GM21447 (cell line): Measurements from ENCODE around the gene TRNT1.

ENCODE experiments used
- ATAC-seq: cut with Tn5 transposase; IDR thresholded peaks from one replicate; pipeline ENCODE4 v1.9.1; 2021; ENCODE audit not compliant: unreplicated experiment

The TRNT1 gene

GRCh38 chr3:3126477-3127431 lies at the start of gene TRNT1:
TRNT1 (plus strand) TSS chr3:3126940; CDS start chr3:3129041, 2,101 bp downstream.
- ATAC-seq, result peak; percentile 94

DNA sequence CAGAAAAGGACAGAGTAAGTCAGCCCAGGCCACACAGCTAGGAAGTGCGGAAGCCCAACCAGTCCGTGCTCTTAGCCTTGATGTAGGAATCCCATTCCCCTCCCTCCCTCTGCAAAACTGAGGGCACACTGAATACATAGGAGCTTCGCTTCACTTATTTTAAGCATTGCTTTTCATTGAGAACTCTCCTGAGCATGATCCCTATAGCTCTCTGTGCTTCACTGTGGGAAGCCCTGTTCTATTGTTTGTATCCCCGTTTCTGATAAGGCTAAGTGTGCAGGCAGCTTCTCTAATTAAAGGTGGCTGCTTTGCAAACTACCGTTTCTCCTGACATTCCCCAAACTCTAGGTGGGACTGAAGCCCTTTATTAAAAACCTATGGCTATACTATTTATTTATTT lies 46.4 kb upstream of the TRNT1 start:
- ATAC-seq, result no peak

DNA sequence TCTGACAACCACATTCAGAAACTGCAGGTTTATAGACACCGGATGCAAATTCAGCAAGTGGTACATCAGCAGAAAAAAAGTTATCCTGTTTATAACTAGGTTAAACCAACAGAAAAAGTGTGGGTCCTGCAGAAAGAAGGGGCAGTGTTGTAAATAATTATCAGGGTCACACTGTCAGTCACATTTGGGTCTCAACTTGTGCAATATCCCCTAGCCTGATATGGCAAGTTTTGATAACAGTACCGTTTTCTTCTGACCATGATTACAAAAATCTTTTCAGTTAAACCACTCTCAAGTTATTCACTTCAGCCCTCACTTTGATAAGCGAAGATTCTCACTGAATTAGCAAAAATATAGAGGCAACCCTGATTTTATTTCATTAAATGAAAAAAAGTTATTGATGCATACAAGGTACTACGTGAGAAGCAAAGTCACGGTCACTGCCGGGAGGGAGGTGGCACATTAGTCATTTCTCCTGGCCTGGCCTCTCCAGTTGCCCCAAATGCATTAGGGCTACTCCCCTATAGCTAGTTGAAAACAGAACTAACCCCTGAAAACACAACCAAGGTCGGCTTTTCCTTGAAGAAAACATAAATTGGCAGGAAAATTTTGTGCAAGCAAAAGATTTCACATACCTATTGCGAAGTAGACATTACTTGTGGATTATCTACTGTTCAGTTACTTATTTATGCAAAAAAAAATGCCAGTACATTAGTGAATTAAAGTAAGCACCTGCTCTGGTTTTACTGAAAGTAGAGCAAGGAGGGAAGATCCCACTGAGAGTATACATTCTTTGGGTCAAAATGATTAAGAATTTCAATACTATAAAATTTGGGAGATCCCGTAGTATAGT lies 45.1 kb upstream of the TRNT1 start:
- peak; percentile 52 for ATAC-seq

GRCh38 chr3:3082234-3082924 lies 44.4 kb upstream of the TRNT1 start:
- ATAC-seq, result peak; percentile 87

GRCh38 chr3:3084890-3085289 lies 41.9 kb upstream of the TRNT1 start:
- ATAC-seq, result no peak

- ATAC-seq, result no peak
Measured at GRCh38 chr3:3085782-3086181, 41.0 kb upstream of the TRNT1 start.

GRCh38 chr3:3086239-3086638 lies 40.5 kb upstream of the TRNT1 start:
- no peak for ATAC-seq

DNA sequence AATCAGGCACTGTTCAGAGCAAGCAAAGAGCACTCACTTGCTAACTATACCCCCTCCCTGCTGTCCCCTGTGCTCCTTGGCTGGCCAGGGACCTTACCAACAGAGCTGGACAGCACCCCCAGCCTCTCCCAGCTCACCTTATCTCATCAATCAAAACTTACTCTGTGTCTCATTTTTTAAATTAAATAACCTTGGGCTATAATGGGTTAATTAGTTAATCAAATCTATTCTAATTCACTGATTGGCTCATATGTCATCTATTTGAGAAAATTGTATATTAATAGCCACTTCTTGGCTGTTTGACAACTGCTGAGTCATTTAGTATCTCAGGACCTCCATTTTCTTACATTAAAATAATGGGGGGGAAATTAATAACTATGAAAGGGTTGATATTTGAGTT lies 39.5 kb upstream of the TRNT1 start:
- ATAC-seq, result no peak

GRCh38 chr3:3087716-3088465 lies 38.8 kb upstream of the TRNT1 start:
- ATAC-seq, result no peak

- ATAC-seq, result peak; percentile 99
Measured at GRCh38 chr3:3089017-3089416, 37.7 kb upstream of the TRNT1 start.

DNA sequence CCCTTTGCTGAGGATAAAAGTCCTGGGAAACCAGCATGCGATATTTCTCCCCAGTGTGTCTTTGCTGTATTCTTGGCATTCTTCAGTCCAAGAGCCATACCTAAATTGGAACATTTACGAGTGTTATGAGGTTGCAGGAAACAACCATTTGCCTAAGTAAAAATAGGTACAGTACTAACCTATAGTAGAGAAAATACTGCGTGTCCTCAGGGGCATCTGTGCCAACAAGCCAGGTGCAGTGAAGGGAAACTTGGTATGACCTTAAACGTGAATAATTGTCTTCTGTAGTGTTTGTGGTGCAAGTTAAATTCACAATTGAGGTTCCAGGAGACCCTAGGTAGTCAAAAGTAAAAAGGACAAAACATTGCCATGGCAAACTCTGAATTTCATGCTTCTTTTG lies 28.8 kb upstream of the TRNT1 start:
- no peak for ATAC-seq

GRCh38 chr3:3101660-3102458 lies 24.9 kb upstream of the TRNT1 start:
- ATAC-seq, result peak; percentile 62

GRCh38 chr3:3102751-3103150 lies 24.0 kb upstream of the TRNT1 start:
- no peak for ATAC-seq

GRCh38 chr3:3105246-3105645 lies 21.5 kb upstream of the TRNT1 start:
- no peak for ATAC-seq

DNA sequence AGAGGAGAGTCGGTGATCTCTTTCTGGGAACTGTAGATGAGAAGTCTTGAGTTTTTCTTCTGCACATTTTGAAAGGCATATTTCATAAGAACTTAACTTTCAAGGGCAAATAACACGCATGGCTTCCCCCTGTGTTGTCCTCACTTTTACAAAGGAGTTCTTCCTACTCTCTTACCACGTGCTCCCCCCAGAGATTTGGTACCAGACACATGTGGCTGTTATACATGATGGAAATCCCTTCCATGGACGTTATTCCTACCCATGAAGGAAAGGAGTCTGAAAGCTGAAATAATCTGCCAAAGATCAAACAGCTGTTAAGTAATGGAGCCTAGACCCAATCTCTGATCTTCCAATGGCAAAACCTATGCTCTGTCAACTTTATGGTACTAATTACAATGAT lies 20.9 kb upstream of the TRNT1 start:
- ATAC-seq, result no peak

DNA sequence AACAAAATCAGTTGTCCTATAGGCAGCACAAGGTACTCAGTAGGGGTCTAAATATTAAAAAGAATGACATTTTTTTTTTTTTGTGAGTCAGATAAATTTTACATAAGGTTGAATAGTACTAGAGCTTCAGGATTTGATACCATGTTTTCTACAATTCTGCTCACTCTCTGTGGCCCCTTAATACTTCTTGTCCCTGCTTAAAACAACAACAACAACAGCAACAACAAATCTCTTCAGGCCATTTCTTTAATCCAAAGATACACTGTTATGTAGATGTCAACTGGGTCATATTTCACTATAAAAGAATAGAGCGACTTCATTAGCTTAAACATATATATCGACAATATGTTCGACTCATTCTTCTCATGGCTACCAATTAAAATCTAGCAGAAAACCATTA lies 19.6 kb upstream of the TRNT1 start:
- no peak for ATAC-seq

DNA sequence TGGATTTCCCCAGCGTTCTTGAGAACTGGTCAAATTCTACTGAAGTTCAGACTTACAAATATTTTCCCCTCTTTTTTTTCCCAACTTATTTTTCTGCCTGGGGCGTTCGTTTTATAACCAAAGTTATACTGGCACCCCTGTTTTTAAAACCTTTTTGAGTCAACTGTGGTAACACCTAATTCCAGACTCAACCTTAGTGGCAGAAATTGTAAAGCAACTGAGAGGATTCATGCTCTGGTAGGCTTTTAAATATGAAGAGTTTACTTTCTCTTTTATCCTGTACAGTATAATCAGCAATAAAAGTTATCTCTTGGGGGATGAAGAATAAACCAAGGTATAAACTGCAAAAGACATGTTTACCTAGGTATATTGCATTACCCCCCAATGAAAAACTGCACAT lies 18.9 kb upstream of the TRNT1 start:
- ATAC-seq, result no peak

DNA sequence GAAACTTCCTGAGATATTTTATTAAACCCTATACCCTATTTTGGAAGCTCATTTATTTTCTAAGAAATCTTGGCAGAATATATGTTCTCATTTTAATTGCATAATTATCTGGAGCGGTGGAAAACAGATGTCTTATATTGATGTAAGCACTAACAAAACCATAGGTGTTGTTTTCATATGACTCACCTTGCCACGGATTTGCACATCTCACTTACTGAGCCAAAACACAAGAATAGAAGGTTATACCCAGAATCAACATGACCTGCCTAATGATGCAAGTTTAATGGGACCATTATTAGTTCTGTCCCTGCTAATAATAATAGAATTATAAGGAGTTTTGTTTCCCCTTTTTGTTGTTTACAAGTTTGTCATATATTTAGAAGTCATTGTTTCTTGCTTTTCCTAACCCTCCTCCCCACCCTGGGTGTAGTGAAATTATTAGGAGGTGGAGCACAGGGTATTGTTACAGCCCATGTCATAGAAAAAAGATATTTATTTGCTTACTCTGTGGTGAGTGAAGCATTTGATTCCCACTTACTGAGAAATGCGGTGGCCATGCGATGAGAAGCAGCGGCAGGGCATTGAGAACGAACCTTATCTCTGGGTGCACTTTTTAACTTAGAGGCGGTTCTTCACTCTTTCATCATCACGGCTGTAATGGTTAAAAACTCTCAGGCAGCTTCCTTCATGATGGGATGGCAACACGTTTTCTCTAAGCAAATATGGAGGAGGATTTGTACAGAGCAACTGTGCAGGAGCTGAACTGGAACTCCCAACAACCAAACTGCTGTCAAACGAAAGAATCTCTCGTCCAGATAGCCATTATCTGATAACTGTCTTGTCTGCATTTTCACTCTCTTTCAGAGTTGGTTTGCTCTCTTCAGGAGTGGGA lies 17.1 kb upstream of the TRNT1 start:
- ATAC-seq, result peak; percentile 81

GRCh38 chr3:3110299-3110630 lies 16.5 kb upstream of the TRNT1 start, which contains the start of gene IL5RA:
IL5RA (minus strand) TSS chr3:3110374; CDS start chr3:3104984, 5,390 bp downstream.
- ATAC-seq, result peak; percentile 46
